ENCODE measurements around the gene TMEM150C.

- TF ChIP-seq CTCF (IDR thresholded peaks at IDR 0.05): no peak
- TF ChIP-seq POLR2A (IDR thresholded peaks at IDR 0.05): no peak
Observed at GRCh38 chr4:82611527-82611926, 49.7 kb upstream of the TMEM150C start.
